HepG2 (cell line): ENCODE measurements around the gene ATRAID. TPM values are rescaled to one million over a fixed set of nuclear protein-coding genes. Genes with fewer than 3 reads are reported as not detected.

Experiments
- ATAC-seq: fragments of 200-7000 bp; cut with Tn5 transposase; 3 replicates; pipeline ENCODE4 v1.9.1; 2020; ENCODE audit warnings: mild to moderate bottlenecking, moderate library complexity
- BruUV-seq: library from RNA; stranded (reverse); fragments of 400-500 nt; replicated peaks from 2 replicates; lab custom pipeline; 2021; lab: Mats Ljungman, UMichigan
- CTCF ChIA-PET: fragments of 300-600 bp; formaldehyde crosslinking; extraction: SDS; loops from one replicate; lab custom pipeline; 2021; ENCODE audit warnings: low total read pairs, inconsistent platforms, low intra/inter-chr PET ratio; lab: Yijun Ruan, JAX
- POLR2A ChIA-PET: fragments of 350-600 bp; sonication (Branson Sonifier 250); formaldehyde crosslinking; loops from one replicate; lab custom pipeline; 2020; ENCODE audit warnings: antibody characterized with exemption, inconsistent platforms; lab: Yijun Ruan, JAX
- DNase-seq: peaks from one replicate; pipeline ENCODE4 v3.0.0-alpha.2; 2015; ENCODE audit warnings: low spot score
- FAIRE-seq: peaks from 3 replicates; lab custom pipeline; 2011; peaks lifted over from hg19 to GRCh38; lab: Jason Lieb, UNC
- H2AFZ ChIP-seq: one replicate; pipeline ENCODE4 v1.6.1; 2011; ENCODE audit warnings: low read length, inconsistent platforms
- H3K27ac ChIP-seq: fragments of 300-600 bp; 3 replicates; pipeline ENCODE4 v1.8.0; 2011; ENCODE audit warnings: mixed run types, mild to moderate bottlenecking, mixed read lengths, low read length, inconsistent platforms; ENCODE audit not compliant: insufficient read depth; ENCODE audit errors: extremely low read length
- H3K27me3 ChIP-seq, 2 experiments: fragments of 200-600 bp in 1 of 2; 2 replicates in 1 of 2; 3 replicates in 1 of 2; pipeline versions ENCODE4 v1.6.0 to v1.8.0; 2011; ENCODE audit warnings: low read length in 2 of 2, mild to moderate bottlenecking in 2 of 2, moderate library complexity in 2 of 2, inconsistent platforms in 1 of 2; ENCODE audit not compliant: insufficient read depth in 2 of 2, control insufficient read depth in 1 of 2
- H3K36me3 ChIP-seq, 2 experiments: fragments of 200-600 bp in 1 of 2; replicated peaks in 1 of 2; 2 replicates in 1 of 2; 3 replicates in 1 of 2; pipeline versions ENCODE4 v1.5.1 to v1.8.0; 2011; ENCODE audit warnings: low read length in 2 of 2, inconsistent platforms in 1 of 2; ENCODE audit not compliant: insufficient read depth in 2 of 2, control insufficient read depth in 1 of 2
- H3K4me1 ChIP-seq: 2 replicates; pipeline ENCODE4 v1.5.1; 2012; ENCODE audit warnings: low read length, inconsistent platforms; ENCODE audit not compliant: insufficient read depth
- H3K4me2 ChIP-seq: 2 replicates; pipeline ENCODE4 v1.6.0; 2011; ENCODE audit warnings: low read depth, low read length, inconsistent platforms
- H3K4me3 ChIP-seq, 3 experiments: fragments of 200-600 bp in 1 of 3; sonication (generic), shearing (Covaris generic) in 1 of 3; replicated peaks in 1 of 3; 2 replicates each; pipeline ENCODE4 v1.5.1; 2011 to 2016; ENCODE audit warnings: low read length in 3 of 3, inconsistent platforms in 2 of 3, low read depth in 2 of 3, mild to moderate bottlenecking in 2 of 3, control low read depth in 1 of 3, mixed read lengths in 1 of 3; ENCODE audit not compliant: insufficient read depth in 1 of 3
- H3K79me2 ChIP-seq: one replicate; pipeline ENCODE4 v1.6.1; 2011; ENCODE audit warnings: low read length, inconsistent platforms; ENCODE audit not compliant: insufficient read depth
- H3K9ac ChIP-seq: 2 replicates; pipeline ENCODE4 v1.6.0; 2011; ENCODE audit warnings: mild to moderate bottlenecking, low read depth, low read length, inconsistent platforms; ENCODE audit not compliant: insufficient read depth
- H3K9me3 ChIP-seq: 2 replicates; pipeline ENCODE4 v1.5.1; 2012; ENCODE audit warnings: mild to moderate bottlenecking, low read length
- H4K20me1 ChIP-seq: 2 replicates; pipeline ENCODE4 v1.6.0; 2011; ENCODE audit warnings: inconsistent platforms, mild to moderate bottlenecking, low read length, moderate library complexity; ENCODE audit not compliant: insufficient read depth
- ARNTL ChIP-seq: sonication (generic); formaldehyde crosslinking; IDR thresholded peaks from 2 replicates; pipeline ENCODE4 v1.4.0; 2020; ENCODE audit warnings: mild to moderate bottlenecking, missing genetic modification reagents
- ELF4 ChIP-seq: sonication (generic); formaldehyde crosslinking; IDR thresholded peaks from 2 replicates; pipeline ENCODE4 v1.5.0; 2020; ENCODE audit warnings: missing genetic modification reagents, mild to moderate bottlenecking, moderate library complexity, borderline replicate concordance
- HINFP ChIP-seq: sonication (generic); formaldehyde crosslinking; IDR thresholded peaks from 2 replicates; pipeline ENCODE4 v1.4.0; 2020; ENCODE audit warnings: low read depth, mild to moderate bottlenecking, missing genetic modification reagents
- HNRNPLL ChIP-seq: fragments of 200-400 bp; formaldehyde crosslinking; IDR thresholded peaks from 2 replicates; pipeline ENCODE4 v1.6.1; 2017; ENCODE audit warnings: mild to moderate bottlenecking, low read depth, low read length; ENCODE audit not compliant: poor library complexity, severe bottlenecking
- HOXD1 ChIP-seq: sonication (generic); formaldehyde crosslinking; IDR thresholded peaks from 2 replicates; pipeline ENCODE4 v1.5.0; 2020; ENCODE audit warnings: missing genetic modification reagents
- KMT2B ChIP-seq: IDR thresholded peaks from 2 replicates; pipeline ENCODE4 v1.6.1; 2016; ENCODE audit warnings: missing genetic modification reagents, missing compliant biosample characterization
- MIXL1 ChIP-seq: IDR thresholded peaks from 2 replicates; pipeline ENCODE4 v1.6.1; 2016
- NR2F6 ChIP-seq, 2 experiments: IDR thresholded peaks; 2 replicates each; pipeline ENCODE4 v1.6.1; 2016; ENCODE audit warnings: antibody characterized with exemption in 1 of 2, mild to moderate bottlenecking in 1 of 2
- RAD21 ChIP-seq: fragments of 450-650 bp; formaldehyde crosslinking; IDR thresholded peaks from 2 replicates; pipeline ENCODE4 v1.5.0; 2020; ENCODE audit warnings: mild to moderate bottlenecking
- TOPORS ChIP-seq: sonication (generic); formaldehyde crosslinking; IDR thresholded peaks from 2 replicates; pipeline ENCODE4 v1.8.0; 2023; ENCODE audit warnings: mild to moderate bottlenecking, missing genetic modification reagents
- ZFAT ChIP-seq: sonication (generic); formaldehyde crosslinking; conservative IDR thresholded peaks from 2 replicates; pipeline ENCODE4 v1.8.1; 2023; ENCODE audit warnings: missing genetic modification reagents, inconsistent platforms
- ZFP41 ChIP-seq: sonication (generic); formaldehyde crosslinking; IDR thresholded peaks from 2 replicates; pipeline ENCODE4 v1.4.0; 2020; ENCODE audit warnings: mild to moderate bottlenecking, missing genetic modification reagents, borderline replicate concordance
- ZFX ChIP-seq: sonication (generic); formaldehyde crosslinking; IDR thresholded peaks from 2 replicates; pipeline ENCODE4 v1.4.0; 2020; ENCODE audit warnings: mild to moderate bottlenecking, low read depth, missing genetic modification reagents, moderate library complexity
- ZNF556 ChIP-seq: sonication (generic); formaldehyde crosslinking; IDR thresholded peaks from 2 replicates; pipeline ENCODE4 v1.4.0; 2020; ENCODE audit warnings: mild to moderate bottlenecking, missing genetic modification reagents, borderline replicate concordance
- ZNF558 ChIP-seq: sonication (generic); formaldehyde crosslinking; IDR thresholded peaks from 2 replicates; pipeline ENCODE4 v1.9.0; 2022; ENCODE audit warnings: mild to moderate bottlenecking, missing genetic modification reagents, borderline replicate concordance
- ZNF605 ChIP-seq: sonication (generic); formaldehyde crosslinking; IDR thresholded peaks from 2 replicates; pipeline ENCODE4 v1.8.0; 2022; ENCODE audit warnings: mild to moderate bottlenecking, missing genetic modification reagents
- ZSCAN20 ChIP-seq: sonication (generic); formaldehyde crosslinking; IDR thresholded peaks from 2 replicates; pipeline ENCODE4 v1.4.0; 2020; ENCODE audit warnings: missing genetic modification reagents, mild to moderate bottlenecking, borderline replicate concordance
- WGBS: methylation state at CpG from one replicate; pipeline ENCODE4 v1.1.6; 2017; ENCODE audit warnings: low lambda C conversion rate; 5-methylcytosine and 5-hydroxymethylcytosine counted together
- in situ Hi-C: cut with HindIII; loops from 2 replicates; pipeline ENCODE4 v1.10.0; 2017; ENCODE audit warnings: low pct_unique_long_range_greater_than_20kb; ENCODE audit not compliant: extremely low pct_ligation_motif_present
- intact Hi-C: fragments of 100-400 bp; cut with micrococcal nuclease; formaldehyde crosslinking; loops from one replicate; pipeline ENCODE4 v1.10.0; 2022; ENCODE audit not compliant: unreplicated experiment
- polyA plus RNA-seq, 8 experiments: library from polyadenylated mRNA; depleted of rRNA in 3 of 8; stranded (reverse) in 7 of 8; unstranded in 1 of 8; fragments of >200 nt; fragmentation: Illumina TruSeq in 4 of 8; extraction: Trizol in 4 of 8; gene quantifications; 2 replicates each; pipeline versions ENCODE4 v1.2.1 to v1.2.3, GENCODE V29; 2011 to 2016; ENCODE audit warnings: low read depth in 4 of 8, missing spikeins in 1 of 8, mixed read lengths in 1 of 8; ENCODE audit not compliant: insufficient read depth in 1 of 8
- total RNA-seq, 5 experiments: library from RNA; depleted of rRNA; stranded (reverse); fragments of >200 nt; fragmentation: Illumina TruSeq; extraction: Trizol; gene quantifications; 2 replicates each; pipeline ENCODE4 v1.2.3, GENCODE V29; 2016; ENCODE audit warnings: low read depth in 1 of 5
- TF ChIP-seq, protein P1 (sequence below): sonication (generic); formaldehyde crosslinking; IDR thresholded peaks from 2 replicates; pipeline ENCODE4 v1.8.0; 2022; ENCODE audit warnings: mild to moderate bottlenecking, missing genetic modification reagents, moderate library complexity
- TF ChIP-seq, protein P2 (sequence below): IDR thresholded peaks from 2 replicates; pipeline ENCODE4 v1.6.1; 2016; ENCODE audit warnings: mild to moderate bottlenecking

ATRAID gene
- total and polyA plus RNA-seq, 2 of the 13 experiments (the other 11 are each of a cell fraction or from before 2014, with no cell fraction given) = 207 to 382 TPM

GRCh38 chr2:27249891-27250651, 38.2 kb downstream of the ATRAID start:
- ChIA-PET CTCF (interaction anchor here (1.9 to 3.6 kb wide), 3 partner anchors 15 to 53 kb away, joined by 7 to 38 read pairs (median 22); no protein-coding TSS in a partner anchor), POLR2A (interaction anchor here (0.9 to 2.1 kb wide), 6 partner anchors 10 to 169 kb away, joined by 3 to 6 read pairs (median 3); no protein-coding TSS in a partner anchor)
- Histone ChIP-seq H3K27me3 (peaks cover 0 to 13% of the 10 kb centered on the region in 2 experiments; a peak in 3 of 5 replicates), H3K36me3 (no peaks in the 10 kb centered on the region), H3K4me2 (peak overlapping the region; percentile 94), H2AFZ (peak overlapping the region; percentile 85), H3K4me3 (peak overlapping the region; percentile 30 to 70 (median 31)), H3K9me3 (no peaks in the 10 kb centered on the region), H3K9ac (peak overlapping the region; percentile 66), H3K79me2 (no peaks in the 10 kb centered on the region), H3K4me1 (peaks cover 25% of the 10 kb centered on the region), H3K27ac (no peak overlapping the region), H4K20me1 (no peaks in the 10 kb centered on the region)
- in situ Hi-C loops (no loop called here), intact Hi-C loops (loop anchor here (1.0 to 10.0 kb wide), 3 partner anchors 30 to 125 kb away; partner anchors contain the start of genes EIF2B4 and SNX17)
- BruUV-seq = no TSS peak
- WGBS = 2% methylated on average over 14 of the region's 22 CpGs
- ATAC-seq (peak; percentile 87), FAIRE-seq (peak; percentile 43), DNase-seq (peak; percentile 68)
- TF ChIP-seq HINFP (CRISPR knock-in tag) (no peak), TOPORS (CRISPR knock-in tag) (no peak), ZFAT (no peak), HOXD1 (CRISPR knock-in tag) (no peak), ZNF556 (CRISPR knock-in tag) (peak; percentile 74; the same call in 1 of the 2 replicates), HNRNPLL (peak; percentile 68), ZNF558 (CRISPR knock-in tag) (no peak; the same call in 1 of the 2 replicates), ZNF605 (CRISPR knock-in tag) (no peak; the same call in none of the 2 replicates), ZFX (CRISPR knock-in tag) (peak; percentile 78), ZSCAN20 (CRISPR knock-in tag) (no peak), ELF4 (CRISPR knock-in tag) (no peak), ARNTL (CRISPR knock-in tag) (no peak), NR2F6 (IDR thresholded peaks at IDR 0.05) (peak; percentile 35; the same call in 1 of the 2 replicates), NR2F6 (CRISPR knock-in tag; IDR thresholded peaks at IDR 0.05) (peak; percentile 50; the same call in 1 of the 2 replicates), KMT2B (CRISPR knock-in tag) (no peak), ZFP41 (no peak), RAD21 (CRISPR knock-in tag) (peak; percentile 97), MIXL1 (CRISPR knock-in tag) (0 out of 2 replicates have a peak, but pooled peaks have one; percentile 26)
- TF ChIP-seq, protein P1, sequence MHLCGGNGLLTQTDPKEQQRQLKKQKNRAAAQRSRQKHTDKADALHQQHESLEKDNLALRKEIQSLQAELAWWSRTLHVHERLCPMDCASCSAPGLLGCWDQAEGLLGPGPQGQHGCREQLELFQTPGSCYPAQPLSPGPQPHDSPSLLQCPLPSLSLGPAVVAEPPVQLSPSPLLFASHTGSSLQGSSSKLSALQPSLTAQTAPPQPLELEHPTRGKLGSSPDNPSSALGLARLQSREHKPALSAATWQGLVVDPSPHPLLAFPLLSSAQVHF (CRISPR knock-in tag) = no peak
- TF ChIP-seq, protein P2, sequence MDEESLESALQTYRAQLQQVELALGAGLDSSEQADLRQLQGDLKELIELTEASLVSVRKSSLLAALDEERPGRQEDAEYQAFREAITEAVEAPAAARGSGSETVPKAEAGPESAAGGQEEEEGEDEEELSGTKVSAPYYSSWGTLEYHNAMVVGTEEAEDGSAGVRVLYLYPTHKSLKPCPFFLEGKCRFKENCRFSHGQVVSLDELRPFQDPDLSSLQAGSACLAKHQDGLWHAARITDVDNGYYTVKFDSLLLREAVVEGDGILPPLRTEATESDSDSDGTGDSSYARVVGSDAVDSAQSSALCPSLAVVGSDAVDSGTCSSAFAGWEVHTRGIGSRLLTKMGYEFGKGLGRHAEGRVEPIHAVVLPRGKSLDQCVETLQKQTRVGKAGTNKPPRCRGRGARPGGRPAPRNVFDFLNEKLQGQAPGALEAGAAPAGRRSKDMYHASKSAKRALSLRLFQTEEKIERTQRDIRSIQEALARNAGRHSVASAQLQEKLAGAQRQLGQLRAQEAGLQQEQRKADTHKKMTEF (CRISPR knock-in tag) = peak; percentile 74
